GM23338 (cell line): ENCODE data around the gene TUBB1. TPM values are rescaled to one million over a fixed set of nuclear protein-coding genes. Genes with fewer than 3 reads are reported as not detected.
"Not testable (repeated sequence)": the region's sequence is repeated elsewhere in the genome, so short reads cannot be mapped to it uniquely, and the experiment has no call there.

Experiments used
- ATAC-seq: fragments of 200-7000 bp; cut with Tn5 transposase; 3 replicates; pipeline ENCODE4 v1.9.1; 2020
- DNase-seq: peaks from one replicate; pipeline ENCODE4 v3.0.0-alpha.2; 2015; ENCODE audit warnings: low spot score
- H2AFZ ChIP-seq: fragments of 200-600 bp; sonication (generic); 2 replicates; pipeline ENCODE4 v1.8.0; 2016; ENCODE audit warnings: antibody characterized with exemption, mild to moderate bottlenecking, moderate library complexity
- H3F3A ChIP-seq: fragments of 200-600 bp; sonication (generic); replicated peaks from 2 replicates; pipeline ENCODE4 v1.8.0; 2017; ENCODE audit warnings: antibody characterized with exemption, mixed run types, low read depth
- H3K27ac ChIP-seq: fragments of 200-600 bp; sonication (generic); 2 replicates; pipeline ENCODE4 v1.6.1; 2016; ENCODE audit warnings: low read depth
- H3K27me3 ChIP-seq: fragments of 200-600 bp; sonication (generic); 2 replicates; pipeline ENCODE4 v1.8.0; 2016; ENCODE audit warnings: mild to moderate bottlenecking, mixed run types, moderate library complexity; ENCODE audit not compliant: insufficient read depth
- H3K36me3 ChIP-seq: fragments of 200-600 bp; sonication (generic); 2 replicates; pipeline ENCODE4 v1.8.0; 2016; ENCODE audit warnings: mild to moderate bottlenecking; ENCODE audit not compliant: insufficient read depth
- H3K4me1 ChIP-seq: fragments of 200-600 bp; sonication (generic); 2 replicates; pipeline ENCODE4 v1.8.0; 2016; ENCODE audit warnings: mild to moderate bottlenecking, moderate library complexity; ENCODE audit not compliant: insufficient read depth
- H3K4me2 ChIP-seq: fragments of 200-600 bp; sonication (generic); 2 replicates; pipeline ENCODE4 v1.7.1; 2017; ENCODE audit warnings: mixed run types
- H3K4me3 ChIP-seq: fragments of 200-600 bp; sonication (generic); 2 replicates; pipeline ENCODE4 v1.6.1; 2016; ENCODE audit warnings: mixed run types
- H3K79me2 ChIP-seq: fragments of 200-600 bp; sonication (generic); replicated peaks from 2 replicates; pipeline ENCODE4 v1.8.0; 2017; ENCODE audit warnings: mild to moderate bottlenecking; ENCODE audit not compliant: insufficient read depth
- H3K9me2 ChIP-seq: fragments of 200-600 bp; sonication (generic); 2 replicates; pipeline ENCODE4 v1.8.0; 2017; ENCODE audit not compliant: insufficient read depth
- H4K20me1 ChIP-seq: fragments of 200-600 bp; sonication (generic); replicated peaks from 2 replicates; pipeline ENCODE4 v1.8.0; 2017; ENCODE audit warnings: mild to moderate bottlenecking; ENCODE audit not compliant: insufficient read depth
- H3K27ac Mint-ChIP-seq: 2 replicates; pipeline ENCODE4 v1.8.0; 2020; ENCODE audit warnings: inconsistent platforms, mild to moderate bottlenecking, moderate library complexity, mixed read lengths
- H3K27me3 Mint-ChIP-seq: 3 replicates; pipeline ENCODE4 v1.8.0; 2022; ENCODE audit warnings: low read depth, mild to moderate bottlenecking, moderate library complexity, mixed read lengths, inconsistent platforms; ENCODE audit not compliant: insufficient read depth, poor library complexity
- H3K36me3 Mint-ChIP-seq: 3 replicates; pipeline ENCODE4 v1.8.0; 2021; ENCODE audit warnings: low read depth, mild to moderate bottlenecking, inconsistent platforms, moderate library complexity, mixed read lengths
- H3K4me1 Mint-ChIP-seq: 3 replicates; pipeline ENCODE4 v1.8.0; 2020; ENCODE audit warnings: mild to moderate bottlenecking, inconsistent platforms, mixed read lengths
- H3K4me3 Mint-ChIP-seq: 3 replicates; pipeline ENCODE4 v1.8.0; 2021; ENCODE audit warnings: moderate library complexity, mild to moderate bottlenecking, inconsistent platforms, mixed read lengths
- H3K9me3 Mint-ChIP-seq: 3 replicates; pipeline ENCODE4 v1.8.0; 2020; ENCODE audit warnings: moderate library complexity, mild to moderate bottlenecking, inconsistent platforms, mixed read lengths
- EZH2phosphoT487 ChIP-seq: fragments of 200-600 bp; sonication (generic); IDR thresholded peaks from one replicate; pipeline ENCODE4 v1.8.1; 2018; ENCODE audit warnings: antibody characterized with exemption; ENCODE audit not compliant: unreplicated experiment
- NANOG ChIP-seq: IDR thresholded peaks from 2 replicates; pipeline ENCODE4 v1.6.1; 2016; ENCODE audit warnings: antibody characterized with exemption, borderline replicate concordance
- STAT1 ChIP-seq: IDR thresholded peaks from one replicate; pipeline ENCODE4 v1.6.1; 2016; ENCODE audit warnings: antibody characterized with exemption; ENCODE audit not compliant: unreplicated experiment
- ZNF114 ChIP-seq: fragments of 250-450 bp; sonication (Bioruptor Pico); IDR thresholded peaks from 2 replicates; pipeline ENCODE4 v1.5.0; 2020; ENCODE audit warnings: mild to moderate bottlenecking, moderate library complexity
- polyA plus RNA-seq: library from polyadenylated mRNA; unstranded; fragments of >200 nt; fragmentation: Nextera tagmentation; extraction: Ambion mirVana; gene quantifications from 2 replicates; pipeline ENCODE4 v1.2.1, GENCODE V29; 2016
- total RNA-seq: library from RNA; depleted of rRNA; stranded (reverse); fragments of >200 nt; shearing (Covaris generic); gene quantifications from 2 replicates; pipeline ENCODE4 v1.2.3, GENCODE V29; 2014
- TF ChIP-seq, protein P1 (sequence below): fragments of 250-450 bp; sonication (Bioruptor Pico); IDR thresholded peaks from 2 replicates; pipeline ENCODE4 v1.5.0; 2020; ENCODE audit warnings: mild to moderate bottlenecking, moderate library complexity

The TUBB1 gene
- total and polyA plus RNA-seq, 2 experiments from 2014 or later = not detected

DNA sequence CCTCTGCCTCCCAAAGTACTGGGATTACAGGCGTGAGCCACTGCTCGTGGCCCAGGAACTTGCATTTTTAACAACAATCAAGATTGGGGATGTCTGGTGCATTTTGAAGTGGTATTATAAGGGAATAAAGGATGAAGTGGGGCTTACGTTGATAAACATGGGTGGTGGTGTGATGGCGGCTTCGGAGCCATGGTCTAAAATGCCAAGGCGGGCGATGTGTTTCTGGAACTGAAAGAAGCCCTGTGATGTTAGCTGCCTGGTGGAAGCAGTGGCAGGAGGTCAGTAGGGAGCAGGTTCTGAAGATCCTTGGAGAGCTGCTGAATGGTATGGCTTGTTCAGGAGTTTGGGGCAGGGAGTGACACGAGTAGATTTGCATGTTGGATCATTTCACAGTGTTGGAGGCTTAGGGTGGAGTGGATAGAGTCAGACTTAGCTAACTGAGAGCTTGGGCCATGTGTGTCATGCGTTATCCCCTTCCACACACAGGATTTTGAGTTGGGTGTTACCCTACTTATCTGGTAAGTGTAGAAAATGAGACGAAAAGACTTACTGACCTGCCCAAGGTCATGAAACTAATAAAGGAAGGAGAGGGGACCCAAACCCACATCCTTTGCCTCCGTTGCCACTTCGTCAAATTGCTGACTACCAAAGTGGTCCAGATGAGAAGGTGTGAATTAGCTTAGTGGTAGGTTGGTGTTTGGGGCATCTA, 36.7 kb upstream of the TUBB1 start (continued):
- TF ChIP-seq, protein P1, sequence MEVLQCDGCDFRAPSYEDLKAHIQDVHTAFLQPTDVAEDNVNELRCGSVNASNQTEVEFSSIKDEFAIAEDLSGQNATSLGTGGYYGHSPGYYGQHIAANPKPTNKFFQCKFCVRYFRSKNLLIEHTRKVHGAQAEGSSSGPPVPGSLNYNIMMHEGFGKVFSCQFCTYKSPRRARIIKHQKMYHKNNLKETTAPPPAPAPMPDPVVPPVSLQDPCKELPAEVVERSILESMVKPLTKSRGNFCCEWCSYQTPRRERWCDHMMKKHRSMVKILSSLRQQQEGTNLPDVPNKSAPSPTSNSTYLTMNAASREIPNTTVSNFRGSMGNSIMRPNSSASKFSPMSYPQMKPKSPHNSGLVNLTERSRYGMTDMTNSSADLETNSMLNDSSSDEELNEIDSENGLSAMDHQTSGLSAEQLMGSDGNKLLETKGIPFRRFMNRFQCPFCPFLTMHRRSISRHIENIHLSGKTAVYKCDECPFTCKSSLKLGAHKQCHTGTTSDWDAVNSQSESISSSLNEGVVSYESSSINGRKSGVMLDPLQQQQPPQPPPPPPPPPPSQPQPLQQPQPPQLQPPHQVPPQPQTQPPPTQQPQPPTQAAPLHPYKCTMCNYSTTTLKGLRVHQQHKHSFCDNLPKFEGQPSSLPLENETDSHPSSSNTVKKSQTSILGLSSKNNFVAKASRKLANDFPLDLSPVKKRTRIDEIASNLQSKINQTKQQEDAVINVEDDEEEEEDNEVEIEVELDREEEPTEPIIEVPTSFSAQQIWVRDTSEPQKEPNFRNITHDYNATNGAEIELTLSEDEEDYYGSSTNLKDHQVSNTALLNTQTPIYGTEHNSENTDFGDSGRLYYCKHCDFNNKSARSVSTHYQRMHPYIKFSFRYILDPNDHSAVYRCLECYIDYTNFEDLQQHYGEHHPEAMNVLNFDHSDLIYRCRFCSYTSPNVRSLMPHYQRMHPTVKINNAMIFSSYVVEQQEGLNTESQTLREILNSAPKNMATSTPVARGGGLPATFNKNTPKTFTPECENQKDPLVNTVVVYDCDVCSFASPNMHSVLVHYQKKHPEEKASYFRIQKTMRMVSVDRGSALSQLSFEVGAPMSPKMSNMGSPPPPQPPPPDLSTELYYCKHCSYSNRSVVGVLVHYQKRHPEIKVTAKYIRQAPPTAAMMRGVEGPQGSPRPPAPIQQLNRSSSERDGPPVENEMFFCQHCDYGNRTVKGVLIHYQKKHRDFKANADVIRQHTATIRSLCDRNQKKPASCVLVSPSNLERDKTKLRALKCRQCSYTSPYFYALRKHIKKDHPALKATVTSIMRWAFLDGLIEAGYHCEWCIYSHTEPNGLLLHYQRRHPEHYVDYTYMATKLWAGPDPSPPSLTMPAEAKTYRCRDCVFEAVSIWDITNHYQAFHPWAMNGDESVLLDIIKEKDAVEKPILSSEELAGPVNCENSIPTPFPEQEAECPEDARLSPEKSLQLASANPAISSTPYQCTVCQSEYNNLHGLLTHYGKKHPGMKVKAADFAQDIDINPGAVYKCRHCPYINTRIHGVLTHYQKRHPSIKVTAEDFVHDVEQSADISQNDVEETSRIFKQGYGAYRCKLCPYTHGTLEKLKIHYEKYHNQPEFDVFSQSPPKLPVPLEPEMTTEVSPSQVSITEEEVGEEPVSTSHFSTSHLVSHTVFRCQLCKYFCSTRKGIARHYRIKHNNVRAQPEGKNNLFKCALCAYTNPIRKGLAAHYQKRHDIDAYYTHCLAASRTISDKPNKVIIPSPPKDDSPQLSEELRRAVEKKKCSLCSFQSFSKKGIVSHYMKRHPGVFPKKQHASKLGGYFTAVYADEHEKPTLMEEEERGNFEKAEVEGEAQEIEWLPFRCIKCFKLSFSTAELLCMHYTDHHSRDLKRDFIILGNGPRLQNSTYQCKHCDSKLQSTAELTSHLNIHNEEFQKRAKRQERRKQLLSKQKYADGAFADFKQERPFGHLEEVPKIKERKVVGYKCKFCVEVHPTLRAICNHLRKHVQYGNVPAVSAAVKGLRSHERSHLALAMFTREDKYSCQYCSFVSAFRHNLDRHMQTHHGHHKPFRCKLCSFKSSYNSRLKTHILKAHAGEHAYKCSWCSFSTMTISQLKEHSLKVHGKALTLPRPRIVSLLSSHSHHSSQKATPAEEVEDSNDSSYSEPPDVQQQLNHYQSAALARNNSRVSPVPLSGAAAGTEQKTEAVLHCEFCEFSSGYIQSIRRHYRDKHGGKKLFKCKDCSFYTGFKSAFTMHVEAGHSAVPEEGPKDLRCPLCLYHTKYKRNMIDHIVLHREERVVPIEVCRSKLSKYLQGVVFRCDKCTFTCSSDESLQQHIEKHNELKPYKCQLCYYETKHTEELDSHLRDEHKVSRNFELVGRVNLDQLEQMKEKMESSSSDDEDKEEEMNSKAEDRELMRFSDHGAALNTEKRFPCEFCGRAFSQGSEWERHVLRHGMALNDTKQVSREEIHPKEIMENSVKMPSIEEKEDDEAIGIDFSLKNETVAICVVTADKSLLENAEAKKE = no peak
- TF ChIP-seq EZH2phosphoT487 (no peak), NANOG (no peak), STAT1 (no peak), ZNF114 (CRISPR knock-in tag) (no peak)

DNA sequence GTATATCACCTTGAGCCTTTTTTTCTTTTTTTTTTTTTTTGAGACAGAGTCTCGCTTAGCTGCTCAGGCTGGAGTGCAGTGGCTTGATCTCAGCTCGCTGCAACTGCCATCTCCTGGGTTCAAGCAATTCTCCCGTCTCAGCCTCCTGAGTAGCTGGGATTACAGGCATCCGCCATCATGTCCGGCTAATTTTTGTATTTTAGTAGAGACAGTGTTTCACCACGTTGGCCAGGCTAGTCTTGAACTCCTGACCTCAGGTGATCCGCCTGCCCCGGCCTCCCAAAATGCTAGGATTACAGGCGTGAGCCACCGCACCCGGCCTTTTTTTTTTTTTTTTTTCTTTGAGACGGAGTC, 36.1 kb upstream of the TUBB1 start:
- Mint-ChIP-seq H3K36me3 (peaks cover 30% of the 10 kb centered on the region), H3K4me1 (peaks cover 28% of the 10 kb centered on the region)
- not testable (repeated sequence) for H3K27ac ChIP-seq, H3F3A ChIP-seq, H3K4me3 ChIP-seq, H2AFZ ChIP-seq, H3K27ac Mint-ChIP-seq, H3K9me3 Mint-ChIP-seq, ATAC-seq, H3K27me3 Mint-ChIP-seq, H3K27me3 ChIP-seq, DNase-seq, H3K4me2 ChIP-seq, H3K4me3 Mint-ChIP-seq, H3K9me2 ChIP-seq
- H4K20me1 ChIP-seq = peaks cover 26% of the 10 kb centered on the region; the same call in 1 of the 2 replicates
- H3K79me2 ChIP-seq = peaks cover 50% of the 10 kb centered on the region
- H3K4me1 ChIP-seq = peaks cover 20% of the 10 kb centered on the region
- H3K36me3 ChIP-seq = peaks cover 19% of the 10 kb centered on the region
